Measurements from ENCODE around the gene ATP6V0A1.
"Not testable (repeated sequence)": the region's sequence is repeated elsewhere in the genome, so short reads cannot be mapped to it uniquely, and the experiment has no call there.

The ATP6V0A1 gene

GRCh38 chr17:42458497-42459255 is at the start of gene ATP6V0A1:
Gene ATP6V0A1, plus strand, starts transcription at chr17:42458878. Its CDS starts 2,017 bp downstream, at chr17:42460895.
- DNase-seq: peak; percentile 90

DNA sequence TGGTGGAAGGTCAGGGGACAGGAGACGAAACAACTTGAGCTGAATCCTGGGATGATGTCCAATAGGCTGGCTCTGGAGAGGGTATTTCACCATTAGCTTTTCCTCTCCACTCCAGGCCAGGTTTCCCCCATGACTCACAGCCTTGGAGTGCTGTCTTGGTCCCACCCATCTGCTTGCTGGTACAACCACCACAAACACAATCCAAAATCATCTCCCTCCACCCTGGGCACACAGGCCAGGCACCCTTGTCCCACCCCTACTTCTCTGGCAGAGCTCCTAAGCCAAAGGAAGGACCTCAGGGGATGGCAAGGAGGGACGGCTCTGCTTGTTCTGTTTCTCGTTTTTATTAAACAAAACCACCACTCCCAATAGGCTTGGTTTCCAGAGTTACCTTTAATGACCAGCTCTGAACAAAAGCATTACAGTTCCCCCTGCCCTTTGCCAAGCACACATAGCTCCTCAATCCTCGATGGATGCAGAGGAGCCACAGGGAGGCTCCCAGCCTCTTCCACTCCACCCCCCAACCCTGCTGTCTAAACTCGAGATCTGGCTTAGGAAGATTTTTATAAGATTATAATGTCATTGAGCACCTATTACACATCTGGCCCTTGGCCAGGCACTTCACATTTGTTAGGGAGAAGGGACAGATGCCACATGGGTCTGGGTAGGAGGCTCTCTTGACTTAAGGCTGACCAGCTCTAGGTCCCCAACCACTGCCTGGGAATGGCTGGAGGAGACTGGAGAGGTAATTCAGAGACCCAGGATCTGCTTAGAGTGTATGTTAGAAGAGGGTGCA is 49.0 kb upstream of the ATP6V0A1 start:
- DNase-seq: no peak

GRCh38 chr17:42410319-42410685 is 48.4 kb upstream of the ATP6V0A1 start:
- no peak for DNase-seq

DNA sequence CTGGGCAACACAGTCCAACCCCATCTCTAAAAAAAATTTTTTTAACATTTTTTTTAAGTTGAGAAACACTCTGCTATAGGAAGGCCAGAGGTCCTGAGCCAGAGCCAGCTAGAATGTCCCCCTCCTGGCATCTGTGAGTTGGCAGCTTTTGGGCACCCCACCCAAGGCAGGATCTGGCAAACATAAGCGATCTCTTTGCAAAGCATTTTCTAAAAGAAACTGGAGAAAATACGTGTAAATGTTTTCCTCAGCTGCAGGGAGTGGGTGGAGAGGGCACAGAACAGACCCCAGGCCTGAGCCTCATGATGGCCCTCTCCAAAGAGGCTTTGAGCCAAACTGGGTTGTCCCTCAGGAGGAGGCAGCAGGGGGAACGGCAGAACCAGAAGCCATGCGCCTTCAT is 47.3 kb upstream of the ATP6V0A1 start:
- no peak for DNase-seq

GRCh38 chr17:42411905-42412679 is 46.6 kb upstream of the ATP6V0A1 start:
- no peak for DNase-seq

GRCh38 chr17:42413464-42414040 is 45.1 kb upstream of the ATP6V0A1 start:
- no peak for DNase-seq

DNA sequence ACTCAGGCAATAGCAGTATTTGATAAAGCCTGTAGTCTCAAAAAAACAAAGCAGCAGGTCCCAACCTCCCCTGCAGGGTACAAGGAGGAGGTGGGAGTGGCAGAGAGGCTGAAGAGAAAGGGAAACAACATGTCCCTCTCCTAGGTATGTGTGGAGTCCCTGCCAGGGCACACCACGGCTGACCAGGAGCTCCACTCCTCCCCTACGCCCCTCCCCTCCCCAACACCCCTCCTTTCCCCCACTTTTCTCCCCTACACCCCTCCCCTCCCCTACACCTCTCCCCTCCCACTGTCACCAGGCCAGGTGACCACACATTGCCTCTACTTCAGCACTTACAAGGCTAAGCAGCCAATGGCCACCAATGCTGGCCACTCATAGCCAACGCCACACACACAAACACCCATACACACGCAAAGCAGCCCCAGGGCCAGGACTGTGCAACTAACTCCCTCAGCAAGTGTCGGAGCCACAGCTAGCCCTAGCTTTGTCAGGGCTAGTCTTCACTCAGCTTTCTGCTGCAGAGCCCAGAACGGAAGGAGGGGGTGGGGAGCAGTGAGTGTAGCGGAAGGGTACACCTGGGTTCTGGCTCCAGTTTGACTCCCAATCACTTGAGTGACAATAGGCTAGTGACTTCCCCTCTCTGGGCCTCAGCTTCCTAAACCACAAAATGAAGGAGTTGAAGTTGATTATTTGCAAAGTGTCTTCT is 43.8 kb upstream of the ATP6V0A1 start:
- DNase-seq: no peak

- not testable (repeated sequence) for DNase-seq
Observed at GRCh38 chr17:42417981-42418380, 40.7 kb upstream of the ATP6V0A1 start.

DNA sequence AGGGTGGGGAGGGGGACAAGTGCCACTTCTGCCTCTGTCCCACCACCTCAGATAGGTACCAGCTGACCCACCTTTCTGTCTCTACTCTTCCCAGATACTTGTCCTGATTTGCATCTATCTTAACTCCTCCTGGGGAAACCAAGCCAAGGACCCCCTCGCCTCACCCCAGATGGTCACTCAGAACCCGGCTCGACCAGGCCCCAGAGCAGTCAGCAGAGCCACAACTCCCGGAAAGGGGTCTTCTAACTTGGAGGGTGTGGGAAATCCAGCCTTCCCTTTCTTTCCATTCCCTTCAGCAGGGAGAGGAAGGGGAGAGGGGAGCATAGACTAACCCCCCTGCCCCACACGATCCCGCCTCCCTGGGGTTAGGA is 37.6 kb upstream of the ATP6V0A1 start:
- DNase-seq: no peak

DNA sequence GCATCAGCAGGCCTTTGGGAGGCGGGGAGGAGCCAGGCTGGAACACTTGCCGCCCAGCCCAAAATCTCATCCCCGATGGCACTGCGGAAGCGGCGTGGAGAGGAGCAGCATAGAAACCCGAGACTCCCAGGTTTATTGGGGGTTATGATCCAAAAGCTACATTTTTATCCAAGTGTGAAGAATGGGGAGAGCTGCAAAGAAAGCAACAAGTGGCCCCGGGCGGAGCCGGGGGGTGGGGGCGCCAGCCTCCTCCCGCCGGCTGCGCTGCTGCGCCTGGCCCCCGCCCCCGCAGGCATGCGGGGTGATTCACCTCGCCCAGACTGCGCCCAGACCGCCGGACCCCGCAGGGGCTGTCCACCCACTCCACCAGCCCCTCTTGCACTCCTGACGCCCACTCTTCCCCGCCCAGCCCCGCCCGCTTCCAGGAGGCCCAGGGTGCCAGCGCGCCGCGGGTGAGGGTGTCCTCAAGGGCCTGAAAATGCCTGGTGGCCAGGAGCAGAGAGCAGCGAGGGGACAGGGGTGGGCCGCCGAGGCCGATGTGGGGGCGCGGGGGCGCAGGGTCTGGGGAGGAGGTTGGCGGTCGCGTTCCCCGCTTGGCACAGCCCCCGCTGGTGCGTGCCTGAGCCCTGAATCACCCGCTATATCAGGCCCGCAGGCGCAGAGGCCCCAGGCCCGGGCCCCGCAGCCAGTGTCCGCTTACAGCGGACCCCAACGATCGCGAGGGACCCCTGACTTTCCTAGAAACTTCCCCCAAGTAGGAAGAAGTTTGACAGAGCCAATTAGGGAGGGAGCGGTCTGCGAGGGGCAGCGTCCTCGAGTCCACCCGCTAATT is 37.0 kb upstream of the ATP6V0A1 start:
- DNase-seq: no peak

DNA sequence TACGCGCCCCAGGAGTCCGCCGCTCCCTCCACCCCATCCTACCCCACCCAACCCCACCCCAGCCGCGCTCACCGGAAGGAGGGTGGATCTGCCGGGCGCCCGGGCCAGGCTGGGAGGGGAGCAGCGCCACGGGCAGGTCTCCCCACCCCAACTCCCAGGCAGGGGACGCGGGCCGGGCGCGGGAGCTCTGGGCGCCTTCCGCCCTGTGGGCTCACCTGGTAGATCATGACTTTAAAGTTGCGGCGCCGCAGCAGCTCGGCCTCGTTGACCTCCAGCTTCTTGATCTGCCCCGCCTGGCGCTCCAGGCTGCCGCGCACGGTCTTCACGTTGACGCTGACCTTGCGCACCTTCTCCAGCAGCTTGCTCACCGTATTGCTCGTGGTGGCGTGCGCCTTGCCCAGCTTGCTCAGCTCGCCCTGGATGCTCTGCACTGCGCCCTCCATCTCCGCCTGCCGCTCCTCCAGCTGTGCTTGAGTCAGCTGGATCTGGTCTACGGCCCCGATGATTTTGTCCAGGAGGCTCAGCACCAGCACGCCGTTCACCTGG is 36.2 kb upstream of the ATP6V0A1 start:
- no peak for DNase-seq

- peak; percentile 2 for DNase-seq
Observed at GRCh38 chr17:42422958-42423712, 35.5 kb upstream of the ATP6V0A1 start, which contains the start of gene CAVIN1. Gene CAVIN1, minus strand, starts transcription at chr17:42423256. Its CDS starts 159 bp downstream, at chr17:42423097.

- no peak for DNase-seq
Observed at GRCh38 chr17:42423766-42424165, 34.9 kb upstream of the ATP6V0A1 start.

- no peak for DNase-seq
Observed at GRCh38 chr17:42424991-42425610, 33.6 kb upstream of the ATP6V0A1 start.

- DNase-seq: peak; percentile 40
Observed at GRCh38 chr17:42428141-42428944, 30.3 kb upstream of the ATP6V0A1 start.

DNA sequence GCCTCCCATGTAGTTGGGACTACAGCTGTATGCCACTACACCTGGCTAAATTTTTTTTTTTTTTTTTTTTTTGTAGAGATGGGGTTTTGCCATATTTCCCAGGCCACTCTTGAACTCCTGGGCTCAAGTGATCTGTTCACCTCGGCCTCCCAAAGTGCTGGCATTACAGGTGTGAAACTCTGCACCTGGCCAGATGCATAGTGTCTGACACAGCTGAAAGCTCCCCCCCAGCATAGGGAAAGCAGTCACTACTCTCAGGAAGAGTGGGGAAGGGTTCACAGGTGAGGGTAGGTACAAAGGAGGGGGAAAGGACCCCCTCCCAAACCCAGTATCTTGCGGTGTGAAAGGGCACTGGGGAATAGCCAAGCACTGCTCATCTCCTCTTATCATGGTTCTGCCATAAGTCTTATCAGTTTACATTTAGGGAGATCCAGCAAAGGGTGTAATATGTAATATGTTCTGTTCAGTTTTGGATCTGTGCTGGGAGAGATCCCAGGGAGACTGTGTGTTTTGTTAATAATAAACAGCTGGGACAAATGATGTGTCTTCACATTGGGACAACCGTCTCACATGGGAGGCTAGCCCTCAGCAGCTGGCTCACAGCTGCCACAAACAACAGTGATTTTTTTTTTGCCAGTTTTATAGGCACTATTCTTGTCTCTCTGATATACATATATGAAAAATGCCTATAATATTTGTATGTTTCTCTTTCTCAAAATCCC is 28.8 kb upstream of the ATP6V0A1 start:
- DNase-seq: no peak

GRCh38 chr17:42431758-42432161 is 26.9 kb upstream of the ATP6V0A1 start:
- DNase-seq: no peak

GRCh38 chr17:42436391-42436790 is 22.3 kb upstream of the ATP6V0A1 start:
- no peak for DNase-seq
